ENCODE measurements around the gene RMP24.

RMP24 gene

DNA sequence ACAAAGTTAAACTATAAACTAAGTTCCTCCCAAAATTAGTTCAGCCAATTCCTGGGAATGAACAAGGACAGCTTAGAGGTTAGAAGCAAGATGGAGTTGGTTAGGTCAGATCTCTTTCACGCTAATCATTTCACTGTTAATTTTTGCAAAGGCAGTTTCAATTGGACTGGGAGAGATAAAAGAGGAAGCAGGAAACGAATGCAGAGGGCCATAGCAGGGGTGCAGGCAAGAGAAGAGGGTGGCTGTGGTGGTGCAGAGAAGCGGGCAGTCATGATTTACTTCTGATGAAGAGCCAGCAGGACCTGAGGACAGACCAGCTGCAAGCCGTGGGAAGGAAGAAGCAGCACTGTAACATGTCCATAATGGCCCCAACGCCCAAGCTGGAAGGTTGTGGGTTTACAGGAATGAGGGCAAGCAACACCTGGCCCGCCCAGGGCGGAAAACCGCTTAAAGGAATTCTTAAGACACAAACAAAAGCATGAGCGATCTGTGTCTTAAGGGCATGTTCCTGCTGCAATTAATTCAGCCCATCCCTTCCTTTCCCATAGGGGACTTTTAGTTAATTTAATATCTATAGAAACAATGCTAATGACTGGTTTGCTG, 4.1 kb upstream of the RMP24 start:
- peaks cover 7% of the 10 kb centered on the region for H3K4me1 ChIP-seq
- TF ChIP-seq, protein P1, sequence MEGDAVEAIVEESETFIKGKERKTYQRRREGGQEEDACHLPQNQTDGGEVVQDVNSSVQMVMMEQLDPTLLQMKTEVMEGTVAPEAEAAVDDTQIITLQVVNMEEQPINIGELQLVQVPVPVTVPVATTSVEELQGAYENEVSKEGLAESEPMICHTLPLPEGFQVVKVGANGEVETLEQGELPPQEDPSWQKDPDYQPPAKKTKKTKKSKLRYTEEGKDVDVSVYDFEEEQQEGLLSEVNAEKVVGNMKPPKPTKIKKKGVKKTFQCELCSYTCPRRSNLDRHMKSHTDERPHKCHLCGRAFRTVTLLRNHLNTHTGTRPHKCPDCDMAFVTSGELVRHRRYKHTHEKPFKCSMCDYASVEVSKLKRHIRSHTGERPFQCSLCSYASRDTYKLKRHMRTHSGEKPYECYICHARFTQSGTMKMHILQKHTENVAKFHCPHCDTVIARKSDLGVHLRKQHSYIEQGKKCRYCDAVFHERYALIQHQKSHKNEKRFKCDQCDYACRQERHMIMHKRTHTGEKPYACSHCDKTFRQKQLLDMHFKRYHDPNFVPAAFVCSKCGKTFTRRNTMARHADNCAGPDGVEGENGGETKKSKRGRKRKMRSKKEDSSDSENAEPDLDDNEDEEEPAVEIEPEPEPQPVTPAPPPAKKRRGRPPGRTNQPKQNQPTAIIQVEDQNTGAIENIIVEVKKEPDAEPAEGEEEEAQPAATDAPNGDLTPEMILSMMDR (IDR thresholded peaks at IDR 0.05) = no peak
- H3K27me3 ChIP-seq (ENCODE audit: insufficient read depth in 3 of 3, low read length in 2 of 3) = no peaks in the 10 kb centered on the region
- no peak for ATAC-seq
- no peak overlapping the region for H3K4me3 ChIP-seq
- 75 to 78% (median 77%) methylated on average over 9 of the region's 9 CpGs for WGBS, 3 donors
- intact Hi-C loops (cut with DNase I) = no loop called here
- no peak overlapping the region for H3K27ac ChIP-seq
- H3K9me3 ChIP-seq = no peaks in the 10 kb centered on the region
- DNase-seq = no peak
- no peaks in the 10 kb centered on the region for H3K36me3 ChIP-seq (ENCODE audit: insufficient read depth in 1 of 2, low read depth in 1 of 2)

DNA sequence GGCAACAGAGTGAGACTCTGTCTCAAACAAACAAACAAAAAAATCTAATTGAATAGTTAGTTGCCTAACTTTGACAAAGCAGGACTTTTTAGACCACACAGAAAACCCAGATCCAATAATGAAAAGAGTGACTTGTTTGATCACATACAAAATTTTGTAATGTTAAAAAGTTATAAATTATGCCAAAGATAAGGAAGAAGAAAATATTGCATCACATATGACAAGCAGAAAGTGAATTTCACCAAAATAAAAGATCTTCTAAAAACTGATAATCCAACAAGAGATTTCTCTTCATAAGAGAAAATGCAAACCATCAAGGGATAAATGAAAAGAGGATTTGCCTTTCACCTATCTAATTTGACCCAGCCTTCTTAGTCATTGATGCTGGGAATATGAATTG, 2.8 kb upstream of the RMP24 start:
- DNase-seq (no peak), ATAC-seq (no peak)
- Histone ChIP-seq H3K9me3 (no peaks in the 10 kb centered on the region), H3K4me3 (no peak overlapping the region), H3K27ac (no peak overlapping the region), H3K4me1 (peaks cover 19% of the 10 kb centered on the region), H3K36me3 (ENCODE audit: insufficient read depth in 1 of 2, low read depth in 1 of 2) (peaks cover 3 to 11% of the 10 kb centered on the region in 2 donors), H3K27me3 (ENCODE audit: insufficient read depth in 3 of 3, low read length in 2 of 3) (no peaks in the 10 kb centered on the region)
- intact Hi-C loops (cut with DNase I) = loop anchor here in 1 of 2 donors (5.0 kb wide), 1 partner anchor 158 kb away; the partner anchor contains the start of genes ELP2 and SLC39A6
- TF ChIP-seq, protein P1 (IDR thresholded peaks at IDR 0.05) = no peak

DNA sequence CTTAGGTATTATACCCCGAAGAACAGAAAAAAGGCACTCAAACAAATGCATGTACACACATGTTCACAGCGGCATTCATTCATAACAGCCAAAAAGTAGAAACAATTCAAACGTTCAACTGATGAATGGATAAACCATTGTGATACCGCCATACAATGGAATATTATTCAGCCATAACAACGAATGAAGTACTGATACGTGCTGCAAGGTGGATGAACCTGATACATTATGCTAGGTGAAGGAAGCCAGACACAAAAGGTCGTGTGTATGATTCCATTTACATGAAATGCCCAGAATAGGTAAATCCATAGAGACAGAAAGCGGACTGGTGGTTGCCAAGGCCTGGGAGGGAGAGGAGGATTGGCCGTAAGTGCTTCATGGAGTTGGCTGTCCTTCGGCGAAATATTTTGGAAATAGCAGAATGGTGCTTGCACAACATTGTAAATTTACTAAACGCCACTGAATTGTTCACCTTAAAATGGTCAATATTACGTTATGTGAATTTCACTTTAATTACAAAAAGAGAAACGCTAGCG, 750 bp upstream of the RMP24 start:
- TF ChIP-seq, protein P1 (IDR thresholded peaks at IDR 0.05) = no peak
- intact Hi-C loops (cut with DNase I) = loop anchor here in 1 of 2 donors (5.0 kb wide), 1 partner anchor 156 kb away; the partner anchor contains the start of genes ELP2 and SLC39A6

DNA sequence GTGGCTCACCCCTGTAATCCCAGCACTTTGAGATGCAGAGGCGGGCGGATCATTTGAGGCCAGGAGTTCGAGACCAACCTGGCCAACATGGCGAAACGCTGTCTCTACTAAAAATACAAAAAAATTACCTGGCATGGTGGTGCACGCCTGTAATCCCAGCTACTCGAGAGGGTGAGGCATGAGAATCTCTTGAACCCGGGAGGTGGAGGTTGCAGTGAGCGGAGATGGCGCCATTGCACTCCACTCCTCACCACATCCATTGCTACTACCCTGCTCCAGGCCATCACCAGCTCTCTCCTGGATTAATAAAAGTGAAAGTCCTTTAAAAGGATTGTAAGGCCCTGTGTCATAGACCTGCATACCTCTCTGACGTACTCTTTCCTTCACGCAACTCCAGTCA, 1.2 kb downstream of the RMP24 start:
- ATAC-seq = no peak
- DNase-seq = no peak
- peaks cover 19% of the 10 kb centered on the region for H3K4me1 ChIP-seq
- no peak overlapping the region for H3K27ac ChIP-seq
- WGBS, 3 donors = 88 to 93% (median 93%) methylated on average over 12 of the region's 12 CpGs
- H3K9me3 ChIP-seq = no peaks in the 10 kb centered on the region
- TF ChIP-seq, protein P1 (IDR thresholded peaks at IDR 0.05) = no peak
- intact Hi-C loops (cut with DNase I) = loop anchor here in 1 of 2 donors (5.0 kb wide), 1 partner anchor 154 kb away; the partner anchor contains the start of genes ELP2 and SLC39A6
- no peaks in the 10 kb centered on the region for H3K27me3 ChIP-seq (ENCODE audit: insufficient read depth in 3 of 3, low read length in 2 of 3)
- peak overlapping the region; percentile 71 for H3K4me3 ChIP-seq
- H3K36me3 ChIP-seq (ENCODE audit: insufficient read depth in 1 of 2, low read depth in 1 of 2) = peaks cover 16 to 50% of the 10 kb centered on the region in 2 donors

More for the DNA sequence above, 750 bp upstream of the RMP24 start:
- DNase-seq = no peak
- Histone ChIP-seq H3K4me3 (peak overlapping the region; percentile 71), H3K36me3 (ENCODE audit: insufficient read depth in 1 of 2, low read depth in 1 of 2) (peaks cover 8 to 31% of the 10 kb centered on the region in 2 donors), H3K27ac (peak overlapping the region; percentile 88), H3K27me3 (ENCODE audit: insufficient read depth in 3 of 3, low read length in 2 of 3) (no peaks in the 10 kb centered on the region), H3K9me3 (no peaks in the 10 kb centered on the region), H3K4me1 (peaks cover 19% of the 10 kb centered on the region)
- 29 to 33% (median 29%) methylated on average over 15 of the region's 15 CpGs for WGBS, 3 donors
- ATAC-seq = peak; percentile 5 to 34 (median 20)
